NCI-H1092 (cell line): ENCODE measurements around the gene KANSL3.

Experiments
- DNase-seq: peaks from one replicate; lab custom pipeline; 2025; lab: John Stamatoyannopoulos, UW

KANSL3 gene

DNA sequence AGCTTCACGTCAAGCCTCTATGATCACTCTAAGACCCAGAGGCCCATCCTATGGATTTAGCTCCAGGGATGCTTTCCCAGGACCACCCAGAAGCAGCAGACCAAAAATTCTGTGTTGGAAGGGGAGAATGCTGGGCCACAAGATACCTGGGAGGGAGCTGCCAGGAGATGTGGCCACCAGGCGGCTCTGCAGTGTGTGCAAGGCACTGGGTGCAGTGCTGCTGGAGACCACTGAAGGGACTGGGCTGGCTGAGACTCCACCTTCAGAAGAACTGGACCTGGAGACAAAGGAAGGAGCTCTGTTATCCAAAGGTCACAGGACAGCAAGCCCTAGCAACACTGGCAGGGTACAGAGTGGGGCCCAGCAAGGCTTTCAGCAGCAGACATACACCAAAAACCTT is 34.0 kb downstream of the KANSL3 start:
- DNase-seq, result no peak

DNA sequence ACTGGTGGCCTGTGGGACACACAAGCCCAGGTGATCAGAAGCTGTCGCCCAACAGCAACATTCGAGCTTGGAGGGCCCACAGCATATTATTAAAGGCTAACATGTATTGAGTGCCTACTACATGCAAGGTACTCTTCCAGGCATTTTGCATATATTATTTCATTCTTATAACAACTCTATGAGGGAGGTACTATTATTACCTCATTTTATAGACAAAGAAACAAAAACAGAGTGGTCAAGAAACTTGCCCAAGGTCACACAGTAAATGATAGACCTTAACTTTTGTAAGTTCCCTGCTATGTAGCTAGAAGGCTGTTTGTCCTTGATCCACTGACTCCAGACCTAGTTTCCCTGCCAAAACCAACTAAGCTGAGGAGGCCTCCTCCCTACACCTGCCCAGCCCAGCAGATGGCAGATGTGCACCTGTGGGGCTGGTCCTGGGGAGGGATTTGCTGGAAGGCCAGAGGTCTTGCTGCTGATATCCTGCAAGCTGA is 35.7 kb downstream of the KANSL3 start:
- no peak for DNase-seq

GRCh38 chr2:96601382-96602292 is 36.5 kb downstream of the KANSL3 start:
- DNase-seq, result no peak

DNA sequence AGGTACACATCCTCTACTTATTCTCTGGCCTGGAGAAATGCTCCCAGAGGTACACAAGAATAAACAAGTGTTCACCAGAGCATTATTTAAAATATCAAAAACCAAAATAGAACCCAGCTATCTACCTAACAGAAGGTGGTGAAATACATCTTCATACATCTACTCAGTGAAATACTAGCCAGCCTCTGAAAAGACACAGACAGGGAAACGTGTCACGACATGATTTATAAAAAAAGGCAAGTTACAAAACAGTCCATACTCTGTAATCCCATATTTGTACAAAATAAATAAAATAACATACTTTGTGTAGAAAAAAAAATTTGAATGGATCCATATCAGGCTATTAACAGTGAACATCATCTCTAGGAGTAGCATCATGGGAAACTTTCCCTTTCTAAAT is 38.2 kb downstream of the KANSL3 start:
- DNase-seq, result no peak

DNA sequence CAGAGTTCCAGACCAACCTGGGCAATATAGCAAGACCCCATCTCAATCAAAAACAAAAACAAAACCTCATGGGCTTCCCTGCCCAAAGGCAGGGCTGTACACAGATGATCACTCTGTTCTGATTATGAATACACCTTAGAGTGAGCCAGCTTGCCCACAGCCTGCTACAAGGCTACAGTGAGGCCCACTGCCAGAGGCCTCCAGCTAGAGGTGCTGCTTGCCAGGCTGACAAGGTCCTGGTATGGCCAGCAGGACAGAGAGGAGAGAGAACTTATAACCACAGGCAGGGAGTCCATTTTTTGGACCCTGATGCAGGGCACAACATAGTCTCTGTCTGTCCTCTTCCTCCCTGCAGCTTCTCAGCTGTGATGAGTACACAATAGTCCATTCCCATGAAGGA is 41.5 kb downstream of the KANSL3 start:
- DNase-seq, result no peak

- DNase-seq, result no peak
Observed at GRCh38 chr2:96594691-96595152, 43.4 kb downstream of the KANSL3 start.

GRCh38 chr2:96594282-96594681 is 43.8 kb downstream of the KANSL3 start:
- no peak for DNase-seq

DNA sequence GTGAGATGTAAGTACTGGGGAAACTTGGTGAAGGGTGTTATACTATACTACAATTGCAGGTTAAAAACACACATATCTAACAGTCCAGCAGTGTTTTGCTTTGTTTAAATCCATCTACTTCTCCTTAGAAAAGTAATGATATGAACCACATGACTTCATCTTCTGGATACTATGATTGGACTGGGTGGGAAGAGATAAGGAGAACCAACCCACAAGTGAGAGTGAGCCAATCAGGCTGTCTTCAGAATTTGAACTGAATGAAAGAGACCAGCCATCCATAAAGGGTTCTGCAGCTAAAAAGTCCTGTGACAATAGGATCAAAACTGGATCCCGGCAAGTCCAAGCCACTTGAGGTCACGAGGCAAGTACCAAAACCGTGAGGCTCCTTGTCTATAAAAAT is 46.6 kb downstream of the KANSL3 start:
- DNase-seq, result no peak

GRCh38 chr2:96591054-96591453 is 47.1 kb downstream of the KANSL3 start:
- no peak for DNase-seq

GRCh38 chr2:96587843-96588242 is 50.3 kb downstream of the KANSL3 start:
- no peak for DNase-seq

DNA sequence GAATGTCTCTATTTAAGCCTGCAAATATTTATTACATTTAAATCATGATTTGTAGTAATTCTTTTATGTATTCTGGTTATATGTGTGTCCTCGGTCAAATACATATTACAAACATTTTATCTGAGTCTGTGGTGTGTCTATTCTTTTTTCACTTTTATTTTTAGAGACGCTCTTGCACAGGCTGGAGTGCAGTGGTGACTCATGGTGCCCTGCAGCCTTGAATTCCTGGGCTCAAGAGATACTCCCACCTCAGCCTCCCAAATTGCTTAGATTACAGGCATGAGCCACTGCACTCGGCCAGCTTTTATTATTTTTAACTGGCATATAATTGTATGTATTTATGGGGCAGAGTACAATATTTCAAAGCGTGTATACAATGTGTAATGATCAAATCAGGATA is 54.1 kb downstream of the KANSL3 start:
- no peak for DNase-seq

DNA sequence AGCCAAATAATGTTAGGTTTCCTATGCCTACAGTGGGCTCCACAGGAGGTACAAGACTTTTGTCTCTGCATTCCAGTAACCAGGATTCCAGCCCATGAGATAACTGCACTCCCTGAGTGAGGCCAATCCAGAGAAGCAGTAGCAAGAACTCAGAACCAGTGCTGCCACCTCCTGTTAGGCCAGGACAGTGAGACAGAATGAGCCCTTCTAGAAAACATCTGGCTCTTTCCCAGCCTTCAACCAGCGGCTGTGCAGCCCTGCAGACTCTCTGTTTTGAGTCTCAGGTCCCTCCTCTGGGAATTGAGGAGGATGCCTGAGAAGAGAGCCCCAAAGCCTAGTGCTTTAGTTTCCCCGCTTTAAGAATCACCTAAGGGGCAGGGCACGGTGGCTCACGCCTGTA is 57.3 kb downstream of the KANSL3 start:
- DNase-seq, result no peak

DNA sequence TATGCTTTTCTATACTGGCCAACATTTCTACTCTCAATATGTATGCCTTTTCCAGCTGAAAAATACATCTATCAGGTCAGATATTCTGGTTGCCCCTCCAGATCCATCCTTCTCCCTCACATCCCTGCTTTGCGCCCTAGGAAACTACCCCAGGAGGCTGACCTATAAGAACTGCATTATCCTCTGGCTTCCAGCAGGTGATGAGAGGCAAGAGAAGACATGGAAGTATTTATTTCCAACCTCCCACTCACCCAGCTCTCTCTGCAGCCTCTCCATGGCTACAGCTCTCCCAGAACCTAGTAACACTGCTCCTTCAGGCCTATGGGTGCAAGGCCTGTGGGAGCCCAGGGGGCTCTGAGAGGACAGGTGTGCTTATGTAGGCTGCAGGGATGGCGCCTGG is 58.7 kb downstream of the KANSL3 start:
- no peak for DNase-seq

DNA sequence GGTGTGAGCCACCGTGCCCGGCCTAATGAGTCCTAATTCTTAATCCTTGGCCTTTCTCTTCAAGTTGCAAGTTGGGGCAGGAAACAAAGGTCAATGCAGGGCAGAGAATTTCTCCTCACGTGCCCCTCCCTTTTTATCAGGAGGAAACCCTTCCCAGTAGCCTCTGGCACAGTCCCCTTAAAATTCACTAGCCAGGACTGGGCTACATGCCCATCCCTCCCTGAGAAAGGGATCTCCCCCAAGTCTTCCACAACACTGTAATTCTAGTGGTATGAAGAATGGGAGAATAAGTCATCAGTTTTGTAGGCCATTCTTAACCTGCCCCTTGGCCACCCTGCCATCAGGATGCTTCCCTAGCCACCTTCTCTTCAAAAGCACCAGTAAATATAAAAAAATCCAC is 59.4 kb downstream of the KANSL3 start:
- no peak for DNase-seq

DNA sequence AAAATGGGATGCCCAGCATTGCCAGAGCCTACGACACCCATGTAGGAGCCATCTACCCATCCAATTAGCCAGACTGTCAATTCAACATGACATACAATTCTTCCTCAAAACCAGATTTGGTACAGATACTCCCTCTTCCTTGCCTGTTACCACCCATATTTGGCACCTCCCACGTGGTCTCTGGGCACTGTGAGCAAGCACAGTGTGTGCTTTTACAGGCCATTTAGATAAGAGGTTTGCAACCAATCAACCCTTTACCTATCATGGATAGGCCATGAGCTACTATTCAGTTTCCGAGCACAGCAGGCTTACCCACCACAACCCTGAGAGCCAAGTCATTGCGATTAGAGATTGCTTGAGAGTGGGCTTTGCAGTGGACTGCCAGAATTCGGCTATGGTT is 60.6 kb downstream of the KANSL3 start:
- no peak for DNase-seq

DNA sequence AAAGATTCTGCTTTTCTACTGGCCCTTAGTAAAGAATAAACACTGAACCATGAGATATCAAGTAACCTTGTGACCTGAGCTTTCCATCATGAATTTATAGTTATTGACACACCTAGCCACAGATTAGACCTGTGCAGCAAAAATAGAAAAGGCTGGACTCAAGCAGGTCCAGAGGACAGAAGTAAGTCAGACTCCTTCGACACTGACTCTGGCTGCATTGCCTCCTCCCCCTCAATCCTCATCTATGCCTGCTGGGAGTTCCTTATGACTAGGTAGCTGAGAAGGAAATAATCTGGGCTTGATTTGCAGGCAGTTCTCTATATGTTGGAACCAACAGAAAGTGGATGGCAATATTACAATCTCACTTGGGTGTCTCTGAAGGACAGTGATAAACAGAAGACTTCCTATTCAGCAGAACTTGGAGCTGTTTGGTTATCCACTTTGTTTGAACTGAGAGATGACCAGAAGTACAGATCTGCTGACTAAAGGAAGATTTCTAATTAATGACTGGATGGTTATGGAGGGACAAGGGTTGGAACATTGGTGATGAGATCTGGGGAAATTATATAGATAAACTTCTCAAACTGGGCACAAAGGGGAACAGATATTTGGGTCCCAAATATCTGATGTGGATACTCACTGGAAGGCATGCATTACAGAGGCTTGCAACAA is 62.2 kb downstream of the KANSL3 start:
- DNase-seq, result no peak

- DNase-seq, result no peak
Observed at GRCh38 chr2:96574364-96574763, 63.7 kb downstream of the KANSL3 start.

GRCh38 chr2:96568094-96568493 is 70.0 kb downstream of the KANSL3 start:
- no peak for DNase-seq

DNA sequence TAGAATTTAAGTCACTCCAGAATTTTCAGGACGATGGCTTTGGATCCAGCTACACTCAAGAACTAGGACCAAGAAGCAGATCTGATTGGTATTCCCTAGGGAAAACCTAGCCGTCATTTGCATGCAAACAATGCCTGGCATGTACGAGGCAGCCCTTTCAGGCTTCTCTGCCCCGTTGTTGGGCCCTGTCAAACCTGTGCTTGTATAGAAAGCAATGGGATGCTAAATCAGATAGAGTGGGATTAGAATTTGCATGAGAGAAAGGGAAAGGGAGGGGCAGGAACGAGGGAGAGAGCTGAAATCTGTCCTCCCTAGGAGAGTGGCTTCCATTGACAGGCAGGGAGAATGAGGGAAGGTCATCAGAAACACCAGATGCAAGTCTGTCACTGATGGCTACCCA is 73.0 kb downstream of the KANSL3 start:
- no peak for DNase-seq

DNA sequence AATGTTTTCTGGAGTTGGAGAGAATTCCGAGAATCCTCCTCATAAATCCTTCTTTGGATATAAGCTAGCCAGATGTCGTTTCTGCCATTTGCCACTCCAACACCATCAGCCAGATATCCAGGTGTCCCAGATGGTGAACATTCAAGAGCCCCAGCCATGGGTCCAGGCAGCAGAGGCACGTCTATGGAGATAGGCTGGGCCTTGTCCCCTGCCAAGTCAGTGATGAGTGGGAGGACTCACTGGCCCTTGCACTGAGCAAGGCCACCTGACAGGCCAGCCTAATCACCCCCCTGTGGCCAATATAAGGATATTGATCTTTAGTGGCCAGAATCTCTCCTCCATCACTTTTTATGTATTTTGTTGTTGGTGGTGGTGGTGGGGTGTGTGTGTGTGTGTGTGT is 73.5 kb downstream of the KANSL3 start:
- DNase-seq, result no peak

DNA sequence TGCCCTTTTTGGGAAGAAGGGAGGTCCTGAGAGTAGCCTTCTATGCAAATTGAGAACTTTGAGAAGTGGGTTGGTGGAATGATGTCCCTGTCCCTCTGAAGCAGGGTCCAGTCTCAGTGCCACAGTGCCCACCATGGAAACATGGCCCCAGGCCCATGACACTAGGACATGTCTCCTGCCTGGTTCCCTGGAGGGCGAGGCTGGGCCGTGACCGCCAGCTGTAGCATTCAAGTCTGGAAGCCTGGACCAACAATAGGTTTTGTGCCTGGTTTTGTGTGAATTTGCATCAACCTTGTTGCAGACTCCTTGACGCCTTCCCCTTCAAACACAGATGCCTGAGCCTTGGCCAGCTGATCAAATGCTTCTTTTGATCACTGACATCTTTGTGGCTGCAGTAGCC is 74.1 kb downstream of the KANSL3 start:
- no peak for DNase-seq

DNA sequence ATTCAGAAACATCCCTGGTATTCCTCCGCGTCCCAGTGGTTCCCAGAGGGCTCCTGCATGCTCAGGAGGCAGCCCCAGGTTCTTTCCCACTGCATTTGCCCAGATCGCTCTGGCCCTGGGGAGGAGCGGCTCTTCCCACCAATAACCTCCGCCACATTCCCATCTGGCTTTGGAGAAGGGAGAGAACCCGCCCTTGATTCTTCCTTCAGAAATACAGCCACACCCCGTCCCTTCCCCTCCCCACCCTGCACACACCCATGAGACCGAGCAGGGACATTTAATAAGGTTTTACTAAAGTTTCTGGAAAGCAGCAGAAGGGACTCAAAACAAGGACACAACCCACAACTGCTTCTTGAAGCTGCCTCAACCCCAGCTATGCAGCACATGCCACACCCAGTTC is 79.6 kb downstream of the KANSL3 start:
- DNase-seq, result no peak

DNA sequence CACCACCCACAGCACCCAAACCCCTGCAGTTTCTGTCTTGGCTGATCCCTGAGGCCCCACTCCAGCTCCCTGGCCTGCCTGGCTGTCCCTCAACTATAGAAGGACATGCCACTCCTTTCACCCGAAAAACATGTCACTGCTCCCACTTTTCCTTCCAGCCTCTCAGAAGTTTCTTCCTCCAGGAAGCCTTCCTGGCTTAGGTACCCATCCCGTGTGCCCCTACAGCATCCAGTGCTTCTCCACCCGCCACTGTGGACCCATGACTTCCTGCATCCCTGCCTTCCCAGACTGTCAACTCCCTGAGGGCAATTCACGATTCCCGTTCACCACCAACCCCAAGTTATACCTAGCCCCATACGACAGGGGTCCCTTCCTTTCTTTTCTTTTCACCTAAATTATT is 80.1 kb downstream of the KANSL3 start:
- DNase-seq, result no peak
